T-helper 2 cell treated with Interferon-gamma antibody and Interleukin-4, amounts not matched to agents 5 μg/mL and 100 μg/mL, for 36 hours (primary cell): ENCODE measurements around the gene RCC2.
"Not testable (repeated sequence)": the region's sequence is repeated elsewhere in the genome, so short reads cannot be mapped to it uniquely, and the experiment has no call there.

Source experiments
- DNase-seq: peaks from one replicate; pipeline ENCODE4 v3.0.0; 2021; ENCODE audit warnings: low spot score
- H3K27ac Mint-ChIP-seq: one replicate; pipeline ENCODE4 v1.8.0; 2021; ENCODE audit warnings: mild to moderate bottlenecking, mixed read lengths
- H3K27me3 Mint-ChIP-seq: one replicate; pipeline ENCODE4 v1.8.0; 2021; ENCODE audit warnings: low read depth, mixed read lengths
- H3K36me3 Mint-ChIP-seq: one replicate; pipeline ENCODE4 v1.8.0; 2021; ENCODE audit warnings: low read depth, mixed read lengths
- H3K4me1 Mint-ChIP-seq: one replicate; pipeline ENCODE4 v1.8.0; 2021; ENCODE audit warnings: low read depth, mixed read lengths
- H3K4me3 Mint-ChIP-seq: one replicate; pipeline ENCODE4 v1.8.0; 2022; ENCODE audit warnings: mild to moderate bottlenecking, moderate library complexity, mixed read lengths
- H3K9me3 Mint-ChIP-seq: one replicate; pipeline ENCODE4 v1.8.0; 2021; ENCODE audit warnings: mixed read lengths

Gene RCC2

DNA sequence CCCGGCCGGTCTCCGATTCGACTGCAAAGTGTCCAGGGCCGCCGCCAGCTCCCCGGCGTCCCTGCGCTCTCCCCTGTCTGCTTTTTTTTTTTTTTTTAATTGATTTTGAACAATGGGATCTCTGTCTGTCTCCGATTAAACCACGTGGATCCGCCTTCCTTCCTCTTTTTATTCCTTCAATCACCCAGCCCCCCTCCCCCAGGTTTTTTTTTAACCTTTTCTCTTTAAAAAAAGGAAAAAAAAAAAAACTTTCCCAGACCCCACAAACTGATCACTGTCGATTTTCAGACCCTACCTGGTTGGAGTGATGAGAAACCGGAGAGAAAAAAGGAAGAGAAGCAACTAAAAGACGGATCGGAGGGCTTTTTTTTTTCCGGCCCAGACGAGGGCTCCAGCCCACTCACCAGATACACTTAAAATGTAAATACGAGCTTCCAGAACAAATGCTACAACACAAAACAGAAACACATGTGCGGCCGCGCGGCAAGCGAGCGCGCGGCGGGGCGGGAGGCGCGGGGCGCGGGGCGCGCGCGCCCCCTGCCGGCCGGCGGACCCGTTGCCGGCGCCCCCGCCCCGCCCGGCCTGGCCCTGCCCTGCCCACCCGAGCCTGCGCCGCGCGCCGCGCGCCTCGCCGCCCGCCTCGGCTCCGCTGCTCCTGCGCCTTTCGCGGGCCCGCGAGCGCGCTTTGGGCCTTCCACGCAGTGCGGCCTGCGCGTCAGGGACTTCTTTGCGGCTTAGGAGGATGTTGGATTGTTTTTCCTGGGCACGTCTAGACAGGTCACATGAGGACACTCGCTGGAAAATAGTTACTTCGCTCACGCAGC lies at the start of gene RCC2:
Gene RCC2 (minus strand): TSS at position 428 of the 824 bp plus-strand sequence. CDS start 1,163 bp downstream, outside the sequence.
- no peaks in the 10 kb centered on the region for H3K27me3 Mint-ChIP-seq
- H3K4me1 Mint-ChIP-seq = peaks cover 44% of the 10 kb centered on the region
- peaks cover 17% of the 10 kb centered on the region for H3K36me3 Mint-ChIP-seq
- H3K4me3 Mint-ChIP-seq = peak within 1 kb of the TSS; percentile 98
- H3K9me3 Mint-ChIP-seq = no peaks in the 10 kb centered on the region
- H3K27ac Mint-ChIP-seq = peak within 1 kb of the TSS; percentile 99
- DNase-seq = peak; percentile 73

GRCh38 chr1:17486242-17486641 lies 46.8 kb upstream of the RCC2 start:
- no peaks in the 10 kb centered on the region for H3K9me3 Mint-ChIP-seq
- H3K27me3 Mint-ChIP-seq = no peaks in the 10 kb centered on the region
- H3K4me1 Mint-ChIP-seq = no peaks in the 10 kb centered on the region
- no peaks in the 10 kb centered on the region for H3K36me3 Mint-ChIP-seq
- no peak overlapping the region for H3K4me3 Mint-ChIP-seq
- H3K27ac Mint-ChIP-seq = no peak overlapping the region
- no peak for DNase-seq

DNA sequence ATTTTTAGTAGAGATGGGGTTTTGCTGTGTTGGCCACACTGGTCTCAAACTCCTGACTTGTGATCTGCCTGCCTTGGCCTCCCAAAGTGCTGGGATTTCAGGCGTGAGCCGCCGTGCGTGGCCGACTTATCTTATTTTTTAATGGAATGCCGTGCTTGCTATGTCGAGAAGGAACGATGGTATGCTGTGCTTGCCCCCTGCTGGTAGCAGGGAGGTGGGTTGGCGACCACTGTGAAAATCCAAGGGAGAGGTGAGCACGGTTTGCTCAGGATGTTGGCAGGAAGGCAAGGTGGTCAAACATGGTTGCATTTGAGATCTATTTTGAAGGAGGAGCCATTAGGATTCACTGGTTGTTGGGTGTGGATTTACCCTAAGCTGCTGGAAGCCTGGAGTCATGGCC lies 45.8 kb upstream of the RCC2 start:
- Mint-ChIP-seq H3K27me3 (no peaks in the 10 kb centered on the region), H3K36me3 (no peaks in the 10 kb centered on the region), H3K27ac (no peak overlapping the region), H3K4me3 (no peak overlapping the region), H3K9me3 (no peaks in the 10 kb centered on the region), H3K4me1 (no peaks in the 10 kb centered on the region)
- DNase-seq = no peak

- not testable (repeated sequence) for H3K4me3 Mint-ChIP-seq, H3K27ac Mint-ChIP-seq, H3K36me3 Mint-ChIP-seq, H3K9me3 Mint-ChIP-seq, DNase-seq, H3K4me1 Mint-ChIP-seq, H3K27me3 Mint-ChIP-seq
These were observed 42.5 kb upstream of the RCC2 start for GRCh38 chr1:17481981-17482380.

DNA sequence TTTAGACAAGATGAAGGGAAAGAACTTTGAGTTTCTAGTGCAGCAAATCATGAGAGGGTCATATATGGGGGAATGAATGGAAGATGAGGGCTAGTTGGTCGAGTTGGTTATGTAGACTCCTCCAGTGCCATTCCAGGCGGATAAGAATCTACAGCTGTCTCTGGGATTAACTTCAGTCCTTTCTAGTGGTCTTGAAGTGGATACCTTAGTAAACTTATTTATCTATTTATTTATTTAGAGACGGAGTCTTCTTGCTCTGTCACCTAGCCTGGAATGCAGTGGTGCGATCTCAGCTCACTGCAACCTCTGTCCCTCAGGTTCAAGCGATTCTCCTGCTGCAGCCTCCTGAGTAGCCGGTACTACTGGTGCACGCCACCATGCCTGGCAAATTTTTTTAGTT lies 41.4 kb upstream of the RCC2 start:
- Mint-ChIP-seq H3K4me1 (no peaks in the 10 kb centered on the region), H3K27me3 (no peaks in the 10 kb centered on the region), H3K9me3 (no peaks in the 10 kb centered on the region), H3K4me3 (no peak overlapping the region), H3K27ac (no peak overlapping the region), H3K36me3 (no peaks in the 10 kb centered on the region)
- DNase-seq = no peak

DNA sequence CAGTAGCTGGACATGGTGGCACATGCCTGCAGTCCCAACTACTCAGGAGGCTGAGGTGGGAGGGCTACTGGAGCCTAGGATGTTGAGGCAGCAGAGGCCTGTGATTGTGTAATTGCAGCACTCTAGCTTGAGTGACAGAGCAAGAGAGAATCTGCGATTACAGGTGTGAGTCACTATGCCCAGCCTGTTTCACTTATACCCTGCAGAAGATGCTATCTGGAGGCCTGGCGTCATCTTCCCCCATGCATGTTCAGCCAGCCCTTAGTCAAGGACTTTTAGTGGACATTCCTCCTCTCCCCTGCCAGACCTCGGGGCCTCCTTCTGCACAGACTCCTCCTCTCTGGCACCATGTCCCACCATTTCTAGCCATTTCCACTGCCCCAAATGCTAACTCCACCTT lies 36.3 kb upstream of the RCC2 start:
- DNase-seq = peak; percentile 6
- Mint-ChIP-seq H3K36me3 (no peaks in the 10 kb centered on the region), H3K9me3 (no peaks in the 10 kb centered on the region)

GRCh38 chr1:17474836-17475555 lies 35.5 kb upstream of the RCC2 start:
- DNase-seq, H3K4me1 Mint-ChIP-seq, H3K27ac Mint-ChIP-seq, H3K36me3 Mint-ChIP-seq, H3K9me3 Mint-ChIP-seq, H3K4me3 Mint-ChIP-seq, H3K27me3 Mint-ChIP-seq: not testable (repeated sequence)

More for the DNA sequence above, 36.3 kb upstream of the RCC2 start:
- no peak overlapping the region for H3K27ac Mint-ChIP-seq
- H3K4me1 Mint-ChIP-seq = no peaks in the 10 kb centered on the region
- no peaks in the 10 kb centered on the region for H3K27me3 Mint-ChIP-seq
- no peak overlapping the region for H3K4me3 Mint-ChIP-seq

DNA sequence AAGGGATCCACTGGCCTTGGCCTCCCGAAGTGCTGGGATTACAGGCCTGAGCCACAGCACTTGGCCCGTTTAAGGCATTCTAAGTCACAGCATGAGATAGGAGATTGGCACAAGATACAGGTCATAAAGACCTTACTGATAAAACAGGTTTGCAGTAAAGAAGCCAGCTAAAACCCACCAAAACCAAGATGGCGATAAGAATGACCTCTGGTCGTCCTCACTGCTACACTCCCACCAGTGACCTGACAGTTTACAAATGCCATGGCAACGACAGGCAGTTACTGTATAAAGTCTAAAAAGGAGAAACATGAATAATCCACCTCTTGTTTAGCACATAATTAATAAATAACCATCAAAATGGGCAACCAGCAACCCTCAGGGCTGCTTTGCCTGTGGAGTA lies 33.3 kb upstream of the RCC2 start:
- Mint-ChIP-seq H3K4me3 (no peak overlapping the region), H3K4me1 (no peaks in the 10 kb centered on the region), H3K36me3 (no peaks in the 10 kb centered on the region), H3K27me3 (no peaks in the 10 kb centered on the region), H3K9me3 (no peaks in the 10 kb centered on the region), H3K27ac (no peak overlapping the region)
- no peak for DNase-seq

DNA sequence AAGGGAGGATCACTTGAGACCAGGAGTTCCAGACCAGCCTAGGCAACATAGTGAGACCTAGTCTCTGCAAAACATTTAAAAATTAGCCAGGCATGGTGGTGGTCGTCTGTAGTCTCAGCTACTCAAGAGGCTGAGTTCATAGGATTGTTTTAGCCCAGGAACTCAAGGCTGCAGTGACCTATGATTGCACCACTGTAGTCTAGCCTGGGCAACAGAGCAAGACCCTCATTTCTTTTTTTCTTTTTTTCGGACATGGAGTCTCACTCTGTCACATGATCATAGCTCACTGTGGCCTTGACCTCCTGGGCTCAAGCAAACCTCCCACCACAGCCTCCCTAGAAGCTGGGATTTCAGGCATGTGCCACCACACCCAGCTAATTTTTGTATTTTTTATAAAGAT lies 31.9 kb upstream of the RCC2 start:
- H3K4me3 Mint-ChIP-seq = no peak overlapping the region
- H3K27ac Mint-ChIP-seq = no peak overlapping the region
- H3K4me1 Mint-ChIP-seq = no peaks in the 10 kb centered on the region
- no peaks in the 10 kb centered on the region for H3K9me3 Mint-ChIP-seq
- H3K36me3 Mint-ChIP-seq = no peaks in the 10 kb centered on the region
- DNase-seq = no peak
- H3K27me3 Mint-ChIP-seq = no peaks in the 10 kb centered on the region

- H3K4me1 Mint-ChIP-seq = no peaks in the 10 kb centered on the region
- H3K4me3 Mint-ChIP-seq = no peak overlapping the region
- no peak for DNase-seq
- no peaks in the 10 kb centered on the region for H3K36me3 Mint-ChIP-seq
- H3K27ac Mint-ChIP-seq = no peak overlapping the region
- no peaks in the 10 kb centered on the region for H3K9me3 Mint-ChIP-seq
- H3K27me3 Mint-ChIP-seq = no peaks in the 10 kb centered on the region
These were observed 30.7 kb upstream of the RCC2 start for GRCh38 chr1:17470021-17470799.

DNA sequence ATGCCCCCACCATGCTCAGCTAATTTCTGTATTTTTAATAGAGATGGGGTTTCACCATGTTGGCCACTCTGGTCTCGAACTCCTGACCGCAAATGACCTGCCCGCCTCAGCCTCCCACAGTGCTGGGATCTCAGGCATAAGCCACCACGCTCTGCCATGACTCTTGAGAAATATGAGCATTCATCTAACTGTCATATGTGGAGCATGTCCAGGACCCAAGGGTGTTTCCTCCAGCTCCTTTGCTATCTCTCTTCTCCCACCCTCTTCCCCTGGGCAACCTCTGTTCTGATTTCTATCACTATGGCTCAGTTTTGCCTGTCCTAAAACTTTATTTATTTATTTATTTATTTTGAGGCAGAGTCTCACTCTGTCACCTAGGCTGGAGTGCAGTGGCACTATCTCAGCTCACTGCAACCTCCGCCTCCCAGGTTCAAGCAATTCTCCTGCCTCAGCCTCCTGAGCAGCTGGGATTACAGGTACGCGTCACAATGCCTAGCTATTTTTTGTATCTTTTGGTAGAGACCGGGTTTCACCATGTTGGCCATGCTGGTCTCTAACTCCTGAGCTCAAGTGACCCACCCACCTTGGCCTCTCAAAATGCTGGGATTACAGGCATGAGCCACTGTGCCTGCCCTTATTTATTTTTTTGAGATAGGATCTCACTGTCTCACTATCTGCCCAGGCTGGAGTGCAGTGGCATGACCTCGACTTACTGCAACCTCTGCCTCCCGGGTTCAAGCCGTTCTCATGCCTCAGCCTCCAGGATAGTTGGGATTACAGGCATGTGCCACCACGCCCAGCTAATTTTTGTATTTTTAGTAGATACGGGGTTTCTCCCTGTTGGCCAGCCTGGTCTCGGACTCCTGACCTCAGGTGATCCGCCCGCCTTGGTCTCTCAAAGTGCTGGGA lies 29.1 kb upstream of the RCC2 start:
- H3K27me3 Mint-ChIP-seq, H3K4me1 Mint-ChIP-seq, H3K36me3 Mint-ChIP-seq, H3K4me3 Mint-ChIP-seq, DNase-seq, H3K9me3 Mint-ChIP-seq, H3K27ac Mint-ChIP-seq: not testable (repeated sequence)

DNA sequence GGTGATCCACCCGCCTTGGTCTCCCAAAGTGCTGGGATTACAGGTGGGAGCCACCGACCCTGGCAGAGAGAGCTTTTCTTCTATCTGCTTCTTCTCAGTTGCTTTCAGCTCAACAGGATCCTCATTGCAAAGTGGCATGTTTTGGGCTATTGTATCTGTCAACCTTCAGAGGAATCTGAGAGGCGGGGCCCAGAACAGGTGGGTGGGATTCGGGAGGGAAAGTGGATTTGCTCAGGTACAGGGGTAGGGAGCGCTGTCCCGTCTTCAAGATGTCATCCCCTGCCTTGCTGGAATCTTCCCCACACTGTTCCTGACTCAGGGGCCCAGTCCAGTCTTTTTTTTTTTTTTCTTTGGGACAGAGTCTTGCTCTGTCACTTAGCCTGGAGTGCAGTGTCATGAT lies 26.9 kb upstream of the RCC2 start:
- no peak overlapping the region for H3K27ac Mint-ChIP-seq
- H3K9me3 Mint-ChIP-seq = no peaks in the 10 kb centered on the region
- DNase-seq = no peak
- H3K4me3 Mint-ChIP-seq = no peak overlapping the region
- H3K27me3 Mint-ChIP-seq = peaks cover 3% of the 10 kb centered on the region
- no peaks in the 10 kb centered on the region for H3K4me1 Mint-ChIP-seq
- no peaks in the 10 kb centered on the region for H3K36me3 Mint-ChIP-seq

DNA sequence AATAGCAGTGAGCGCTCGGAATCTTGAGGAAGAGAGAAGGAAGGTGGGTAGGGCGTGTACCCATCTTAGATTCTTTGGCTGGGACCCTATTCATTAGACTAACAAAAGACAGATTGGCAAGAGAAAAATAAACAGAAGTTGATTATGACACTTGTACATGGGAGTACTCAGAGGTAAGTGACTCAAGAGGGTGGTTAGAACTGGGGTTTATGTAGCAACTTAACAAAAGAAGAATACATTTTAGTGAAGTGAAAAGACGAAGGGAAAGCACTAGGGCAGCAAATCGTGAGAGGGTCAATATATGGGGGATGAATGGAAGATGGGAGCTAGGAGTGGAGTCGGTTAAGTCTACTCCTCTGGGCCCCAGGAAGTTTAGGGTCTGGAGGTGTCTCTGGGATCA lies 25.8 kb upstream of the RCC2 start:
- Mint-ChIP-seq H3K27ac (no peak overlapping the region), H3K27me3 (peaks cover 3% of the 10 kb centered on the region), H3K4me1 (no peaks in the 10 kb centered on the region), H3K36me3 (no peaks in the 10 kb centered on the region), H3K4me3 (no peak overlapping the region), H3K9me3 (no peaks in the 10 kb centered on the region)
- DNase-seq = no peak
